MM.1S (cell line): ENCODE measurements around the gene FRMD6.

Experiments used
- DNase-seq: peaks from one replicate; pipeline ENCODE4 v3.0.0-alpha.2; 2015
- H2AFZ ChIP-seq: fragments of 300-600 bp; sonication (generic); 2 replicates; pipeline ENCODE4 v1.6.0; 2016; ENCODE audit warnings: antibody characterized with exemption, low read length
- H3F3A ChIP-seq: fragments of 300-600 bp; sonication (generic); 2 replicates; pipeline ENCODE4 v1.6.1; 2016; ENCODE audit warnings: mild to moderate bottlenecking, antibody characterized with exemption, low read length, moderate library complexity, mixed read lengths; ENCODE audit not compliant: insufficient read depth
- H3K27ac ChIP-seq: fragments of 300-600 bp; sonication (generic); 2 replicates; pipeline ENCODE4 v1.5.1; 2016; ENCODE audit warnings: mild to moderate bottlenecking, low read length
- H3K27me3 ChIP-seq: fragments of 300-600 bp; sonication (generic); replicated peaks from 2 replicates; pipeline ENCODE4 v1.6.0; 2016; ENCODE audit warnings: low read length; ENCODE audit not compliant: insufficient read depth
- H3K36me3 ChIP-seq: fragments of 300-600 bp; sonication (generic); replicated peaks from 2 replicates; pipeline ENCODE4 v1.6.1; 2016; ENCODE audit warnings: mild to moderate bottlenecking, low read length, mixed read lengths; ENCODE audit not compliant: insufficient read depth
- H3K4me1 ChIP-seq: fragments of 300-600 bp; sonication (generic); 2 replicates; pipeline ENCODE4 v1.6.1; 2016; ENCODE audit warnings: low read length, mixed read lengths
- H3K4me2 ChIP-seq: fragments of 300-600 bp; sonication (generic); 2 replicates; pipeline ENCODE4 v1.6.0; 2016; ENCODE audit warnings: low read depth, low read length
- H3K4me3 ChIP-seq: fragments of 300-600 bp; sonication (generic); 2 replicates; pipeline ENCODE4 v1.5.1; 2016; ENCODE audit warnings: low read length, mixed read lengths
- H3K79me2 ChIP-seq: fragments of 300-600 bp; sonication (generic); 2 replicates; pipeline ENCODE4 v1.6.1; 2016; ENCODE audit warnings: mixed run types, low read length, mixed read lengths
- H3K9ac ChIP-seq: fragments of 300-600 bp; sonication (generic); 2 replicates; pipeline ENCODE4 v1.6.1; 2016; ENCODE audit warnings: low read length, mixed read lengths
- H3K9me2 ChIP-seq: fragments of 300-600 bp; sonication (generic); replicated peaks from 2 replicates; pipeline ENCODE4 v1.6.1; 2016; ENCODE audit warnings: mild to moderate bottlenecking, low read length, mixed read lengths; ENCODE audit not compliant: insufficient read depth
- H3K9me3 ChIP-seq: fragments of 300-600 bp; sonication (generic); replicated peaks from 2 replicates; pipeline ENCODE4 v1.6.1; 2016; ENCODE audit warnings: mild to moderate bottlenecking, low read length, mixed read lengths; ENCODE audit not compliant: insufficient read depth
- H4K20me1 ChIP-seq: fragments of 300-600 bp; sonication (generic); 2 replicates; pipeline ENCODE4 v1.6.1; 2016; ENCODE audit warnings: mild to moderate bottlenecking, low read length, moderate library complexity, mixed read lengths; ENCODE audit not compliant: insufficient read depth
- EZH2 ChIP-seq: fragments of 300-600 bp; sonication (generic); optimal IDR thresholded peaks from 2 replicates; pipeline ENCODE3; 2017; ENCODE audit warnings: low read depth, mild to moderate bottlenecking, antibody characterized with exemption, low read length, mixed read lengths
- EZH2phosphoT487 ChIP-seq: fragments of 300-600 bp; sonication (generic); IDR thresholded peaks from 2 replicates; pipeline ENCODE4 v1.6.1; 2018; ENCODE audit warnings: antibody characterized with exemption, low read length
- TF ChIP-seq, protein P1 (sequence below): fragments of 300-600 bp; sonication (generic); IDR thresholded peaks from 2 replicates; pipeline ENCODE4 v1.5.1; 2016; ENCODE audit warnings: antibody characterized with exemption, low read length, mixed read lengths

The FRMD6 gene

DNA sequence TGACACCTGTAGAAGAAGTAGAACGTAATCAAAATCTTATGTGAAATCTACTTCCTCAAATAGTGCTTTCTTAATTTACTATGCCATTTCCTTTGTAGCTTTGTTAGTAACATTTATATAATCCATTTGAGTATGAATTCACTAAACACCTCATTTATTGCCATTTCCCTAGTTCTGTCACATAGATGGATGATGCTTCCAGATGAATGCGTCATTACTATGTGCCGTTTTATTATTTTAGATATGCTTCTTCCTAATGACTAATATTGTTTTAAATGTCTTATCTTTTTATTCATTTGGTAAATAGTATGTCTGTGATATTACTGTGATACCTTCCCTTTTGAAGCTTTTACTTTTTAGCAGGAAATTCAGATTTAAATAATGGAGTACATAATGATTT, 14.4 kb downstream of the FRMD6 start:
- H3F3A ChIP-seq, result no peaks in the 10 kb centered on the region
- no peaks in the 10 kb centered on the region for H3K36me3 ChIP-seq
- no peak overlapping the region for H3K4me2 ChIP-seq
- H3K4me1 ChIP-seq, result no peaks in the 10 kb centered on the region
- no peaks in the 10 kb centered on the region for H3K9me3 ChIP-seq
- no peaks in the 10 kb centered on the region for H3K27me3 ChIP-seq
- peaks cover 79% of the 10 kb centered on the region for H3K79me2 ChIP-seq
- TF ChIP-seq EZH2phosphoT487, result no peak
- TF ChIP-seq EZH2, result no peak
- TF ChIP-seq, protein P1, sequence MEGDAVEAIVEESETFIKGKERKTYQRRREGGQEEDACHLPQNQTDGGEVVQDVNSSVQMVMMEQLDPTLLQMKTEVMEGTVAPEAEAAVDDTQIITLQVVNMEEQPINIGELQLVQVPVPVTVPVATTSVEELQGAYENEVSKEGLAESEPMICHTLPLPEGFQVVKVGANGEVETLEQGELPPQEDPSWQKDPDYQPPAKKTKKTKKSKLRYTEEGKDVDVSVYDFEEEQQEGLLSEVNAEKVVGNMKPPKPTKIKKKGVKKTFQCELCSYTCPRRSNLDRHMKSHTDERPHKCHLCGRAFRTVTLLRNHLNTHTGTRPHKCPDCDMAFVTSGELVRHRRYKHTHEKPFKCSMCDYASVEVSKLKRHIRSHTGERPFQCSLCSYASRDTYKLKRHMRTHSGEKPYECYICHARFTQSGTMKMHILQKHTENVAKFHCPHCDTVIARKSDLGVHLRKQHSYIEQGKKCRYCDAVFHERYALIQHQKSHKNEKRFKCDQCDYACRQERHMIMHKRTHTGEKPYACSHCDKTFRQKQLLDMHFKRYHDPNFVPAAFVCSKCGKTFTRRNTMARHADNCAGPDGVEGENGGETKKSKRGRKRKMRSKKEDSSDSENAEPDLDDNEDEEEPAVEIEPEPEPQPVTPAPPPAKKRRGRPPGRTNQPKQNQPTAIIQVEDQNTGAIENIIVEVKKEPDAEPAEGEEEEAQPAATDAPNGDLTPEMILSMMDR, result no peak
- H3K9me2 ChIP-seq, result no peaks in the 10 kb centered on the region
- DNase-seq, result no peak
- no peak overlapping the region for H3K9ac ChIP-seq
- no peaks in the 10 kb centered on the region for H4K20me1 ChIP-seq
- H2AFZ ChIP-seq, result no peak overlapping the region
- no peak overlapping the region for H3K27ac ChIP-seq
- H3K4me3 ChIP-seq, result no peak overlapping the region

DNA sequence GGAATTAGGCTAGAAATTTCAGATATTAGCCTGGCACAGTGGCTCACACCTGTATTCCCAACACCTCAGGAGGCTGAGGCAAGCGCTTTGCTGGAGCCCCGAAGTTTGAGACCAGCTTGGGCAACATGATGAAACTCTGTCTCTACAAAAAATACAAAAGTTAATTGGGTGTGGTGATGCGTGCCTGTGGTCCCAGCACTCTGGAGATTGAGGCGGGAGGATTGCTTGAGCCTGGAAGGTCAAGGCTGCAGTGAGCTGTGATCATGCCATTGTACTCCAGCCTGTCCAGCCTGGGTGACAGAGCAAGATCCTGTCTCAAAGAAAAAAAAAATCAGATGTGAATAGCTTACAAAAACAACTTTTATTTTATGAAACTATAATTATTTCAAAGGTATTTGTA, 15.1 kb downstream of the FRMD6 start:
- DNase-seq, result no peak
- H3K9ac ChIP-seq, result no peak overlapping the region
- H4K20me1 ChIP-seq, result no peaks in the 10 kb centered on the region
- H2AFZ ChIP-seq, result no peak overlapping the region
- TF ChIP-seq EZH2 (no peak), EZH2phosphoT487 (no peak)
- TF ChIP-seq, protein P1, result no peak
- no peaks in the 10 kb centered on the region for H3K36me3 ChIP-seq
- H3K4me2 ChIP-seq, result no peak overlapping the region
- H3K27me3 ChIP-seq, result no peaks in the 10 kb centered on the region
- no peak overlapping the region for H3K4me3 ChIP-seq
- peaks cover 74% of the 10 kb centered on the region for H3K79me2 ChIP-seq
- no peaks in the 10 kb centered on the region for H3K4me1 ChIP-seq
- H3K9me3 ChIP-seq, result no peaks in the 10 kb centered on the region
- no peaks in the 10 kb centered on the region for H3K9me2 ChIP-seq
- no peaks in the 10 kb centered on the region for H3F3A ChIP-seq
- H3K27ac ChIP-seq, result no peak overlapping the region

DNA sequence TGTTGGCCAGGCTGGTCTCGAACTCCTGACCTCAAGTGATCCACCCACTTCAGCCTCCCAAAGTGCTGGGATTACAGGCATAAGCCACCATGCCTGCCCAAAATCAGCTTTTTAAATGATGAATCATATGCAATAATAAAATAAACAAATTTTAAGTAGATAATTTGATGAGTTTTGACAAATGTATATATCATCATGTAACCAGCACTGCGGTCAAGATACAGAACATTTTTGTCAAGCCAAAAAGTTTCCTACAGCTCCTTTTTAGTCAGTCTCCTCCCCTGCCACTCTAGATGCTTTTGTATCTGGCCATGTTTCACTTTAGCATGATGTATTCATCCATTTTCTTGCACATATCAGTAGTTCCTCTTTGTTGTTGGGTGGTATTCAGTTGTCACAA, 17.2 kb downstream of the FRMD6 start:
- no peaks in the 10 kb centered on the region for H3K36me3 ChIP-seq
- H3K9me3 ChIP-seq, result no peaks in the 10 kb centered on the region
- no peaks in the 10 kb centered on the region for H3K4me1 ChIP-seq
- H3K27ac ChIP-seq, result no peak overlapping the region
- no peaks in the 10 kb centered on the region for H3K9me2 ChIP-seq
- TF ChIP-seq, protein P1, result no peak
- TF ChIP-seq EZH2, result no peak
- no peak for TF ChIP-seq EZH2phosphoT487
- H3K9ac ChIP-seq, result no peak overlapping the region
- H4K20me1 ChIP-seq, result no peaks in the 10 kb centered on the region
- peaks cover 68% of the 10 kb centered on the region for H3K79me2 ChIP-seq
- no peaks in the 10 kb centered on the region for H3F3A ChIP-seq
- no peak overlapping the region for H3K4me3 ChIP-seq
- DNase-seq, result no peak
- no peak overlapping the region for H3K4me2 ChIP-seq
- H3K27me3 ChIP-seq, result no peaks in the 10 kb centered on the region
- H2AFZ ChIP-seq, result no peak overlapping the region
